ENCODE measurements around the gene OR51D1.

The OR51D1 gene, protein sequence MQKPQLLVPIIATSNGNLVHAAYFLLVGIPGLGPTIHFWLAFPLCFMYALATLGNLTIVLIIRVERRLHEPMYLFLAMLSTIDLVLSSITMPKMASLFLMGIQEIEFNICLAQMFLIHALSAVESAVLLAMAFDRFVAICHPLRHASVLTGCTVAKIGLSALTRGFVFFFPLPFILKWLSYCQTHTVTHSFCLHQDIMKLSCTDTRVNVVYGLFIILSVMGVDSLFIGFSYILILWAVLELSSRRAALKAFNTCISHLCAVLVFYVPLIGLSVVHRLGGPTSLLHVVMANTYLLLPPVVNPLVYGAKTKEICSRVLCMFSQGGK

DNA sequence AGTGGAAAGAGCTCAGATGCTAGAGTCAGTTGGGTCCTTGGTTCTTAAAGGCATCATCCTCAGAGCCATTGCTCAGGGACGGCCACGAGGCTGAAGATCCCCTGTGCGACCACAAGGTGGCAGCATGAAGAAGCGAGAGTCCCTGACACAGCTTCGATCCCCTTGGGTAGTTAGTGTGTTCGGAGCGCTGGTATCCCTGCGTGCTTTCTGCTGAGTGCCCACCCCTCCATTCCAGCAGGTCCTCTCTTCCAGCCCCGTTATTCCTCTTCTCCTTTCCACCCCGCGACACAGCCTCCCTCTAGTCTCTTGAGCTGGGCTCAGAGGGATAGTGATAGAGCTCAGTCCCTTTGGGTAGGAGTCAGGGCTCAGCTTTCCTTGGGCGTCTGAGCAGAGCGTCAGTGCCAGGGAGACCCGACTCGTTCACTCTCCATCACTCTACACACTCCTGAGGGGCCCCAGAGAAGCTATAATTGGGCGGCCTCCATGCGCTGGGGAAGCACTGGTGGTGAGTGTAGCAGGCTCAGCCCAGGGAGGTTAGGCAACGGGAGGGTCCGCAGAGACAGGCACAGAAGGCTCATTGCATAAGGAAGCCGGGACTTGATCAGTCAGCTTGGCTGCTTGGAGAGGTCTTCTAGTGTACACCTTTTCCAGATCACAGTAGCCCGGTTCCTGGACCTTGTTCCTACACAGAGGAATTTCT lies at the start of gene OR51D1:
TSS of gene OR51D1 (plus strand) at position 516 of the 700 bp plus-strand sequence. CDS start 2,314 bp downstream, outside the sequence.
- peak; percentile 85 for DNase-seq (ENCODE audit: low spot score)

- no peak for DNase-seq (ENCODE audit: low spot score)
Observed at GRCh38 chr11:4589017-4589416, 48.3 kb upstream of the OR51D1 start.

- no peak for DNase-seq (ENCODE audit: low spot score)
Observed at GRCh38 chr11:4593739-4594138, 43.5 kb upstream of the OR51D1 start, which contains the start of gene OR52I1. Gene OR52I1 (plus strand): TSS chr11:4594039. CDS start chr11:4594039, 0 bp downstream.

DNA sequence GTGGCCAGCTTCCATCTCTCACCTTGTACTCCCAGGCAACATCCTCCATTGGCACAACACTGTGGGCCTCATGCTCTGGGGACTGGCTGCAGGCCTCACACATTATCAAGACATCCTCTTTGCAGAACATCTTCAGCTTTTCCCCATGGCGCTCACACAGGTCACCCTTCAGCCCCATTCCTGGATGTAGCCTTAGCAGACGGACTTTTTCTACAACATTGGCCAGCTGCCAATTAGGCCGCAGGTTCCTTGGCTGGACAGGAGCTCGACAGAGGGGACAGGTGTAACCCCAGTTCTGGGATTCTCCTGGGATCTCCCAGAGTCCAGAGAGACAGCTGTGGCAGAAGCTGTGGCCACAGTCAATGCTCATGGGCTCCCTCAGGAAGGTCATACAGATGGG lies 32.2 kb upstream of the OR51D1 start:
- no peak for DNase-seq (ENCODE audit: low spot score)

DNA sequence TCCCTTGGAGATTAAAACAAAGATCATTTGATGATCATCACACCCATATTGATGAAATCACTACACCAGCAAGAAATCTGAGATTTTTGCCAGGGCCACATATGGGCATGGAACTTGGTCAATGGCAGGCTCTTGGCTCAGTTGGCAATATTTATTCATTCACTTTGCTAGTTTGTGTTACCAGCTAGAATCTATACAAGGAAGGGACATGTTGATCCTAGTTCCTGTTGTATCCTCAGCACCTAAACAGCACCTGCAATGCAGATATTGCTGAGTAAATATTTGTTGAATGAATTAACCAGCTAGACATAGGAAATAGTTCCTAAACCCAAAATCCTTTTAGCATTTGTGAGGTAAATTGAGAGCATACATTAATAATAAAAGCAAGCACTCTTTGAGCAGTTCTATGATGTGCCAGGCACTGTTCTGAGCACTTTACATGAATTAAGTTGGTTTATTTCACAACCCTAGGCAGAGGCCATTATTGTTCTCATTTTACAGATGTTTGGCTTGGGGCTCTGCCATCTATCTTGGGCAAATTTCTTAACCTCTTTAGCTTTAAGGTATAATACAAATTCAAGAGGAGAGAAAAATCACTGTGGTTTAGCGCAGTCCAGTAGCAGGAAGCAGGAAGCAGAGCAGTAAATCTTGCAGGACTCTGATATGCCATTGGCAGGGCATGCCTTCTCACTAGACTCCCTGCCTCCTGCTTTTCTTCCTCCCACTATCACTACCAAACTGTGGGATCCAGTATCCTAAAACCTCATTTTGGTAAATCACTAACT lies 30.9 kb upstream of the OR51D1 start:
- DNase-seq (ENCODE audit: low spot score) = no peak

DNA sequence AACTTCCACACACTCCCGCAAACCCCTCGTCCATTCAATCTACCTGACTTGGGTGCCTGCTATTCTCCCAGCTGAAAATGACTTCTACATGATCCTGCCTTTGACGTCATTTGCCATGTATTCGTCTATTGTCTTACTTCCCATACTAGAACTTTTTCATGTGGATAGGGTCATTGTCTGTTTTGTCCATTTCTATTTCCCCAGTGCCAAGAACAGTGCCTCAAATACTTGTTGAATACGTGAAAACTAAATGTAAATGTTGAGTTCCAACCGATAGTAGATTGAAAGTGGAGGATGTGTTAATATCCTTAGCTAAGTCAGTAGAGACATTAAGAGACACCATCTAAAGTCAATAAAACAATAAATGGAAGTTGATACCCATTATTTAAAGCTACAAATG lies 30.2 kb upstream of the OR51D1 start:
- no peak for DNase-seq (ENCODE audit: low spot score)

GRCh38 chr11:4607781-4608666 lies 29.3 kb upstream of the OR51D1 start, which contains the start of gene TRIM68:
Gene TRIM68 (minus strand): TSS chr11:4608231. CDS start chr11:4605504, 2,727 bp downstream.
- DNase-seq (ENCODE audit: low spot score) = peak; percentile 99

- peak; percentile 4 for DNase-seq (ENCODE audit: low spot score)
Observed at GRCh38 chr11:4610258-4610935, 26.9 kb upstream of the OR51D1 start.

DNA sequence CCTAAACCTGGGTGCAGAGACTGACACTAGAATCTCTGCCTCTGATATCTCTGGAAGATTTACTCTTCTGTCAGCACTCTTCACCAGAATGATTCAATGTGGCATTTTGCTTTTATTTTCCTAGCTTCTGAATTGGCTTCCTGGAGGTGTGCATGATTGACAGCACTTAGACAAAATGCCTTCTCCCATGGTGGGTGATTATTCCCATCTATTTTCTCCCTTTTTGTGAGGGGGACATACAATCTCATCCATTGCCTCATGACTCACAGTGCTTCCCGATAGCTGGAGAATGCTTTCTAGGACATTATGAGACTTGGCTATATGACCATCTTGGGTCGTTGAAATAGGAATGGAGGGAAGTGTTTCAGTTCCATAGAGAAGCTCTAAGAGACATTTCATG lies 25.3 kb upstream of the OR51D1 start:
- DNase-seq (ENCODE audit: low spot score) = no peak

GRCh38 chr11:4615856-4616444 lies 21.3 kb upstream of the OR51D1 start:
- no peak for DNase-seq (ENCODE audit: low spot score)

DNA sequence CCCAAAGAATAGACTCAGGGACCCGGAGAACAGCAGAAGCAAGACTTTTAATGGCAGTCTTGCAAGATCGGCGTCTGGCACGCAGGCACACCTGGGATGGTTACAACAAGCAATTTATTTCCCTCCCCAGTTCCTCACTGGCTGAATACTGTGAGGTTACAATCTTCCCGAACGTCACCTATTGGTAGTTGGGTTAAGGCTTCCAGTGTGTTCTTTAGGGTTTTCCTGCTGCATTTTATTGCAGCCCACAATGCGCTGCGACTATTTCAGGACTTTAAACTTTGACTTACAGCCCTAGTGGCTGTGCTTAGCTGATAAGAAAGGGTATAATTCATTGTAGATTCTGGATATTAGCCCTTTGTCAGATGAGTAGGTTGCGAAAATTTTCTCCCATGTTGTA lies 17.8 kb upstream of the OR51D1 start:
- no peak for DNase-seq (ENCODE audit: low spot score)

- DNase-seq (ENCODE audit: low spot score) = peak; percentile 48
Observed at GRCh38 chr11:4626207-4627099, 10.8 kb upstream of the OR51D1 start.

GRCh38 chr11:4636136-4636535 lies 1.1 kb upstream of the OR51D1 start:
- DNase-seq (ENCODE audit: low spot score) = no peak

- no peak for DNase-seq (ENCODE audit: low spot score)
Observed at GRCh38 chr11:4637662-4638047, 378 bp downstream of the OR51D1 start.

DNA sequence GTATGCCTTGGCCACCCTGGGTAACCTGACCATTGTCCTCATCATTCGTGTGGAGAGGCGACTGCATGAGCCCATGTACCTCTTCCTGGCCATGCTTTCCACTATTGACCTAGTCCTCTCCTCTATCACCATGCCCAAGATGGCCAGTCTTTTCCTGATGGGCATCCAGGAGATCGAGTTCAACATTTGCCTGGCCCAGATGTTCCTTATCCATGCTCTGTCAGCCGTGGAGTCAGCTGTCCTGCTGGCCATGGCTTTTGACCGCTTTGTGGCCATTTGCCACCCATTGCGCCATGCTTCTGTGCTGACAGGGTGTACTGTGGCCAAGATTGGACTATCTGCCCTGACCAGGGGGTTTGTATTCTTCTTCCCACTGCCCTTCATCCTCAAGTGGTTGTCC lies 2.7 kb downstream of the OR51D1 start:
- DNase-seq (ENCODE audit: low spot score) = no peak

DNA sequence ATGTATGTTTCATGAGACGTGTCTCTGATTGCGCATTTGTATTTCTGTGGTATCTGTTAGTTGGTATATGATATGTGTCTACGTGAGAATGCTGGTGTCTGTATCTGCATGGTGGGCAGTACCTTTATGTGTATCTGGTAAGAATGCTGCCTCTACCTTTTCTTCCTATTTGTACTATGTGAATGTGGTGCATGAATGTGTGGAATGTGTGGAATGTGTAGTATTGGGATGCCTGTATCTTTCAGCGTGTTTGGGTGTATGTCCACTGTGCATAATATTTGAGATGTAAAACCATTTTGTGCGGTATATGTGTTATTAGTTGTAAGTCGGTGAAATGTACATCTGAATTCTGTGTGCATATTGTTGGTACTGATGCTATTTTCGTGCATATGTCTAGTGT lies 4.2 kb downstream of the OR51D1 start:
- no peak for DNase-seq (ENCODE audit: low spot score)

DNA sequence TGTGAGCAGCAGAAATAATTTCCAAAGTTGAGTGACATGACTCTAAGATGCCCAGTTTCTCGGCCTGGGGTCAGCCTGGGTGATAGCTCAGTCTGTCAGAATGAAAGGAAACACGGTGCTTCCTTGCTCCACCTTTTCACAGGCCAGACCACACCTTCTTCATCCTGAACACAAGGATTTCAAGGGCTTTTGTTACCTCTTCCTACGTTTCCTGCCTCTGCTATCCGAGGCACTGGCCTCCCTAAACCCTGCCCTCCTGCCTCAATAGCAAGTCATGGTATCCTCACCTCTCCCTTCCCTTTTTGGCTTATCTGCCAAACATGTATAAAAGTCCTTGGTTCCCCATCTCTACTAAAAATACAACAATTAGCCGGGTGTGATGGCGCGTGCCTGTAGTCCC lies 4.8 kb downstream of the OR51D1 start:
- DNase-seq (ENCODE audit: low spot score) = no peak

DNA sequence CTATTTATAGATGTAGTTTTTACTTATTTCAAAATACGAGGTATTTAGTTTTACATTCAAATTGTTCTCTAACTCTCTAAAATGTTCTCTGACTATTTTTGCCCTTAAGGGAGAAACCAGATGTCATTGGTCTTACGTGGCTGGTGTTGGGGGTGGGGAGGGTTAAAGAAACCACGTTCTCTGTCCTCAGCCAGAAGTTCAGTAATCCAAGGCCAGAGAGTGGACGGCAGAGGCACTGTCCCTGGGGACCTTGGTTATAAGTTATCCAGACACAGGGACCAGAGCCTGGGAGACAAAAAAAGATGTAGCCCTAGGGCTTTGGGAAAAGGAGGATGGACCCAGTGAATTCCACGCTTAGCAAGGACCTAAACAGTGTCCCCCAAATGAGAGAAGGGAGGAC lies 5.8 kb downstream of the OR51D1 start:
- DNase-seq (ENCODE audit: low spot score) = no peak

GRCh38 chr11:4643682-4644081 lies 6.4 kb downstream of the OR51D1 start, which contains the start of gene OR51E1:
Gene OR51E1 (plus strand): TSS chr11:4643982. CDS start chr11:4652527, 8,545 bp downstream.
- DNase-seq (ENCODE audit: low spot score) = no peak
